Esophagus muscularis mucosa (tissue), 3 donors: ENCODE results near the gene DCST2.

Source experiments
- POLR2A ChIP-seq: fragments of 450-650 bp; IDR thresholded peaks from one replicate; pipeline ENCODE4 v1.6.1; 2017; ENCODE audit warnings: antibody characterized with exemption, moderate library complexity, mild to moderate bottlenecking, low read depth
- TF ChIP-seq, protein P1 (sequence below), 3 experiments: fragments of 200-600 bp in 2 of 3; fragments of 450-650 bp in 1 of 3; sonication (generic) in 2 of 3; IDR thresholded peaks; one replicate each; pipeline ENCODE4 v1.5.1; 2017 to 2019; ENCODE audit warnings: antibody characterized with exemption in 3 of 3, mild to moderate bottlenecking in 2 of 3, moderate library complexity in 1 of 3

DNA sequence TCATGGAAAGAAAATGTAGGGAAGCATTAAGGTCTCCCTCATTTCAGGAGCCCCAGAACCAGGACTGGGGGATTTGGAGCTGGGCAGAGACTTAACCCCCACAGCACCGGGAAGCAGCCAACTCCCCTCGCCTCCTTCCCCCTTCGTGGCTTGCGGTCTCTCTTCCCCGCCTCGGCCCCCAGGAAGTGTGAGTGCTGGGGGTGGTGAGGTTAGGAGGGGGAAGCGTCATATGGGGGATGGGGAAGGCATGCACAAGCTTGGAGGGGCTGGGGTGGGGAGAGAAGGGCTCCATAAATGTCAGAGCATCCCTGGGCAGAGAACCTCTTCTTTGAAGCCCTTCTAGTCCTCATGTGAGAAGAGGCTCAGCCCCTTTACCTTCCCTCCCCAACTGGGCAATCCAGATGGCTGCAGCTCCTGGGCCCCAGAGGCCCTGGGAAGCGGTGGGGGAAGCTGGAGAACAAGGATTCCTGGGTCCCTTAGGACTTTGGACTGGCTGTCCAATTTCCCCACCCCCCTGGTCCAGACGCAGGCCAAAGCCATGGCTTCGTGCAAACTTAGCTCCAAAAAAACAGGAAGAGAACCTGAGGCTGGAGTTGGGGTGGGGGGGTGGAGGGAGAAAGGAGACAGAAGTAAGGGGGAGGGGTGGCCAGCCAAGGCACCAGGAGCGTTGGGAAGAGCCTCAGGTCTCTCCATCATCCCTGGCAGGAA, 23.2 kb downstream of the DCST2 start:
- TF ChIP-seq POLR2A, result no peak
- TF ChIP-seq, protein P1, sequence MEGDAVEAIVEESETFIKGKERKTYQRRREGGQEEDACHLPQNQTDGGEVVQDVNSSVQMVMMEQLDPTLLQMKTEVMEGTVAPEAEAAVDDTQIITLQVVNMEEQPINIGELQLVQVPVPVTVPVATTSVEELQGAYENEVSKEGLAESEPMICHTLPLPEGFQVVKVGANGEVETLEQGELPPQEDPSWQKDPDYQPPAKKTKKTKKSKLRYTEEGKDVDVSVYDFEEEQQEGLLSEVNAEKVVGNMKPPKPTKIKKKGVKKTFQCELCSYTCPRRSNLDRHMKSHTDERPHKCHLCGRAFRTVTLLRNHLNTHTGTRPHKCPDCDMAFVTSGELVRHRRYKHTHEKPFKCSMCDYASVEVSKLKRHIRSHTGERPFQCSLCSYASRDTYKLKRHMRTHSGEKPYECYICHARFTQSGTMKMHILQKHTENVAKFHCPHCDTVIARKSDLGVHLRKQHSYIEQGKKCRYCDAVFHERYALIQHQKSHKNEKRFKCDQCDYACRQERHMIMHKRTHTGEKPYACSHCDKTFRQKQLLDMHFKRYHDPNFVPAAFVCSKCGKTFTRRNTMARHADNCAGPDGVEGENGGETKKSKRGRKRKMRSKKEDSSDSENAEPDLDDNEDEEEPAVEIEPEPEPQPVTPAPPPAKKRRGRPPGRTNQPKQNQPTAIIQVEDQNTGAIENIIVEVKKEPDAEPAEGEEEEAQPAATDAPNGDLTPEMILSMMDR (IDR thresholded peaks at IDR 0.05), result no peak
